HG02852 (cell line): ENCODE results near the gene CCDC102A.

ENCODE experiments used
- ATAC-seq: cut with Tn5 transposase; IDR thresholded peaks from one replicate; pipeline ENCODE4 v1.9.1; 2021; ENCODE audit warnings: mild to moderate bottlenecking, moderate library complexity; ENCODE audit not compliant: unreplicated experiment

The CCDC102A gene

GRCh38 chr16:57468346-57468745, 68.0 kb downstream of the CCDC102A start:
- ATAC-seq, result no peak

- ATAC-seq, result no peak
Measured at GRCh38 chr16:57464523-57464922, 71.8 kb downstream of the CCDC102A start.

GRCh38 chr16:57462978-57463362, 73.4 kb downstream of the CCDC102A start:
- ATAC-seq, result no peak

GRCh38 chr16:57462209-57462977, 74.0 kb downstream of the CCDC102A start, which contains the start of gene POLR2C:
POLR2C (plus strand) TSS chr16:57462679; CDS start chr16:57462725, 46 bp downstream.
- peak; percentile 92 for ATAC-seq
